Upper lobe of left lung (tissue), 6 donors: ENCODE data around the gene DMRTA2. TPM values are rescaled to one million over a fixed set of nuclear protein-coding genes. Genes with fewer than 3 reads are reported as not detected.

Source experiments
- ATAC-seq, 2 donors: fragments of 200-7000 bp; cut with Tn5 transposase; one replicate each; pipeline ENCODE4 v1.9.1; 2022; ENCODE audit warnings: mild to moderate bottlenecking in 2 of 2, moderate library complexity in 2 of 2; ENCODE audit not compliant: low FRiP score in 2 of 2
- DNase-seq, 2 donors: peaks; one replicate each; pipeline ENCODE4 v3.0.0-alpha.2; 2019 to 2020
- H3K27ac ChIP-seq, 4 donors: fragments of 200-600 bp; sonication (generic); one replicate each; pipeline ENCODE4 v1.5.1; 2016 to 2019
- H3K27me3 ChIP-seq, 4 donors: fragments of 200-600 bp; sonication (generic); one replicate each; pipeline ENCODE4 v1.5.1; 2017 to 2019
- H3K36me3 ChIP-seq, 4 donors: fragments of 200-600 bp; sonication (generic); one replicate each; pipeline ENCODE4 v1.5.1; 2016 to 2019
- H3K4me1 ChIP-seq, 4 donors: fragments of 200-600 bp; sonication (generic); one replicate each; pipeline ENCODE4 v1.5.1; 2018 to 2019
- H3K4me3 ChIP-seq, 4 donors: fragments of 200-600 bp; sonication (generic); one replicate each; pipeline ENCODE4 v1.5.1; 2017 to 2019; ENCODE audit warnings: mild to moderate bottlenecking in 2 of 4, moderate library complexity in 1 of 4
- H3K9me3 ChIP-seq, 4 donors: fragments of 200-600 bp; sonication (generic); one replicate each; pipeline ENCODE4 v1.5.1; 2018 to 2019
- CTCF ChIP-seq, 6 experiments: fragments of 450-650 bp in 4 of 6; fragments of 200-600 bp in 2 of 6; sonication (generic) in 2 of 6; IDR thresholded peaks; one replicate each; pipeline ENCODE4 v1.5.1; 2016 to 2019; ENCODE audit warnings: antibody characterized with exemption in 6 of 6
- EP300 ChIP-seq, 4 donors: sonication (generic); formaldehyde crosslinking; IDR thresholded peaks; one replicate each; pipeline ENCODE4 v1.5.1; 2017; ENCODE audit warnings: antibody characterized with exemption in 4 of 4, control low read depth in 2 of 4
- POLR2A ChIP-seq, 4 donors: fragments of 450-650 bp; IDR thresholded peaks; one replicate each; pipeline ENCODE4 v1.5.1; 2016 to 2017; ENCODE audit warnings: antibody characterized with exemption in 4 of 4, mild to moderate bottlenecking in 2 of 4
- POLR2AphosphoS5 ChIP-seq, 2 donors: sonication (generic); formaldehyde crosslinking; IDR thresholded peaks; one replicate each; pipeline ENCODE4 v1.5.1; 2017; ENCODE audit warnings: antibody characterized with exemption in 2 of 2
- WGBS, 2 donors: methylation state at CpG; one replicate each; pipeline ENCODE4 v1.1.5; 2017 to 2018; 5-methylcytosine and 5-hydroxymethylcytosine counted together
- total RNA-seq, 6 donors: library from RNA; depleted of rRNA in 4 of 6; stranded (reverse); fragments of >200 nt in 4 of 6; gene quantifications; one replicate each; pipeline versions ENCODE4 v1.1.0 to v1.2.1, GENCODE V29; 2016 to 2021
- donor health status: DM: no; HTN: no; CAD: no; lungs with moderate emphysema.
- donor health status: DM: no; HTN: yes; CAD: no; lungs with severe emphysema.

The DMRTA2 gene
- total RNA-seq, 6 donors from 2014 or later = 0.13 to 0.39 TPM; not detected in 4

DNA sequence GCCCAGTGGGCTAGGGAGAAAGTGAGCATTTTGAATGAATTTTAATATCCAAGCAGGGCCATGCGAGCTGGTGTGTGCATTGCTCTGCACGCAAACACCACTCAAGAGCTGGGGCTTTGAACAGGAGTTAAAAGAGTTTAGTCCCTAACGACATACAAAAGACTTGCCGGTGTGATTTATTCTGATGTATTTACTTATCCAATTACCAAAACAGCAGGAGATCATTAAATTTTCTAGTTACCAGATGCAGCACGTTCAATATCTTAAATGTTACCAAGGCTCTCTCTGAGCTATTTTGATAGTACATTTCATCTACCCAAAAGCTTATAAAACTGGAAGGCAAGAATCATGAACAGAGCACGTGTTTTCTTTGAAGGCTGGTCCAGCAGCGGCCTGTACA, 30.0 kb upstream of the DMRTA2 start:
- no peaks in the 10 kb centered on the region for H3K27me3 ChIP-seq
- no peak overlapping the region for H3K4me3 ChIP-seq
- H3K27ac ChIP-seq = no peak overlapping the region
- TF ChIP-seq POLR2A (IDR thresholded peaks at IDR 0.05) (no peak), EP300 (IDR thresholded peaks at IDR 0.05) (no peak), POLR2AphosphoS5 (IDR thresholded peaks at IDR 0.05) (no peak), CTCF (IDR thresholded peaks at IDR 0.05) (no peak)
- H3K9me3 ChIP-seq = no peaks in the 10 kb centered on the region
- no peaks in the 10 kb centered on the region for H3K4me1 ChIP-seq
- no peaks in the 10 kb centered on the region for H3K36me3 ChIP-seq
- ATAC-seq (no peak), DNase-seq (no peak)
- 94 to 95% methylated on average over 7 of the region's 7 CpGs for WGBS, 2 donors

GRCh38 chr1:50452700-50453099, 29.5 kb upstream of the DMRTA2 start:
- no peak overlapping the region for H3K27ac ChIP-seq
- no peaks in the 10 kb centered on the region for H3K9me3 ChIP-seq
- ATAC-seq (no peak), DNase-seq (no peak)
- 88 to 96% methylated on average over 1 of the region's 1 CpG for WGBS, 2 donors
- H3K4me3 ChIP-seq = no peak overlapping the region
- H3K4me1 ChIP-seq = no peaks in the 10 kb centered on the region
- no peaks in the 10 kb centered on the region for H3K36me3 ChIP-seq
- TF ChIP-seq POLR2AphosphoS5 (IDR thresholded peaks at IDR 0.05) (no peak), POLR2A (IDR thresholded peaks at IDR 0.05) (no peak)
- H3K27me3 ChIP-seq = no peaks in the 10 kb centered on the region

DNA sequence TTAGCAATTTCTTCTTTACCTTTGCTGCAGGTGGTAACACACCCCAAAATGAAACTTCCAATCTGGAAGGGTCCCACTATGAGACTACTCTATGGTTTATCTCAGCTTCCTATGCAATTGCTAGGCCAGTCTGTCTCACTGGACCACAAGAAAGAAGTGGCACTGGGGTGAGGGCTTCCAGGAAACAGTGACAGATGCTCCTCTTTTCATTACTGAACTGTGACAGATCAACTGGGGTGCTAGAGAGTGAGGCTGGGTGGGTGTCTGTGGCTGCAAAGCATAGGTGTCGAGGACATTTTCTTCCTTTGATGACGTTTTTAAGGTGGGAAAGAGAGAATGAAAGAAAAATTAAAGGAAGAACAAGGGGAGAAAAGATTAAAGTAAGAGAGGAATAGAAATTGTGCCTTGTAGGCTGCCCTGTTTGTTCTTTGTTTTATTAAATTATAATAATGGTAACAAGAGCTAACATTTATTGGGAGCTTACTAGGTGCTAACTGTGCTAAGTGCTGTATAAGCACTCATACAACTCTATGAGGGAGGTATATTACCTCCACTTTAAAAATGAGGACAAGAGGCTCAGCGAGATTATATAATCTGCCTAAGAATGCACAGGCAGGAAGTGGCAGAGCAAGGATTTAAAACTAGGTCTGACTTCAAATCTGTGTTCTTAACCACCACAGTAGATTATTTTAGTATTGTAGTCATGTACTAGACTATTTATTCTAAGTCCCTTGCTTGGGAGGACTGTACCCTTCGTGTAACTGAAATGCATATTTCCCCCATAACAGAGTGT, 27.8 kb upstream of the DMRTA2 start:
- Histone ChIP-seq H3K36me3 (no peaks in the 10 kb centered on the region), H3K4me1 (no peaks in the 10 kb centered on the region), H3K27me3 (no peaks in the 10 kb centered on the region), H3K4me3 (no peak overlapping the region), H3K9me3 (no peaks in the 10 kb centered on the region), H3K27ac (no peak overlapping the region)
- WGBS, 2 donors = 78 to 79% methylated on average over 4 of the region's 4 CpGs
- ATAC-seq (no peak), DNase-seq (no peak)
- no peak for TF ChIP-seq EP300 (IDR thresholded peaks at IDR 0.05)
- TF ChIP-seq POLR2AphosphoS5 (IDR thresholded peaks at IDR 0.05) = no peak
- no peak for TF ChIP-seq CTCF (IDR thresholded peaks at IDR 0.05)
- TF ChIP-seq POLR2A (IDR thresholded peaks at IDR 0.05) = no peak

DNA sequence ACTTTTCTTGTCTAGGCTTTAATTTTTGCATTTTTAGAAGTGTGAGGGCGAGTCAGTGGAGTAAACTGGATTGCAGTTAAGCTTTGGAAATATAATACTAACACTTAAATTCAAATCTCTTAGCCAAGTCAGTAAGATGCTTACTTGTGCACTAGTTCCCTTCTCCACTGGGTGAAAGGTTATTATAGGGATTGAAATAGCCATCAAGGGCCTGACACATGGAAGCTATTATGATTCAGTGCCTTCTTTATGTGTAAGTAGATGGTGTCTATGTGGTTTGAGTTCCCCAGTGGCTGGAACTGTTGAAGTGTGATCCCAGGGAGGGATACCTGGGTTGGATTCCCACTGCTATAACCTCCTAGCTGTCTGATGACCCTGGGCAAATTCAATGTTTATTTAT, 24.7 kb upstream of the DMRTA2 start:
- Histone ChIP-seq H3K4me3 (no peak overlapping the region), H3K27ac (no peak overlapping the region), H3K4me1 (no peaks in the 10 kb centered on the region), H3K9me3 (no peaks in the 10 kb centered on the region), H3K27me3 (no peaks in the 10 kb centered on the region), H3K36me3 (no peaks in the 10 kb centered on the region)
- TF ChIP-seq CTCF (IDR thresholded peaks at IDR 0.05) (no peak), POLR2A (IDR thresholded peaks at IDR 0.05) (no peak), EP300 (IDR thresholded peaks at IDR 0.05) (no peak), POLR2AphosphoS5 (IDR thresholded peaks at IDR 0.05) (no peak)
- DNase-seq (no peak), ATAC-seq (no peak)
- 94 to 100% methylated on average over 1 of the region's 1 CpG for WGBS, 2 donors

DNA sequence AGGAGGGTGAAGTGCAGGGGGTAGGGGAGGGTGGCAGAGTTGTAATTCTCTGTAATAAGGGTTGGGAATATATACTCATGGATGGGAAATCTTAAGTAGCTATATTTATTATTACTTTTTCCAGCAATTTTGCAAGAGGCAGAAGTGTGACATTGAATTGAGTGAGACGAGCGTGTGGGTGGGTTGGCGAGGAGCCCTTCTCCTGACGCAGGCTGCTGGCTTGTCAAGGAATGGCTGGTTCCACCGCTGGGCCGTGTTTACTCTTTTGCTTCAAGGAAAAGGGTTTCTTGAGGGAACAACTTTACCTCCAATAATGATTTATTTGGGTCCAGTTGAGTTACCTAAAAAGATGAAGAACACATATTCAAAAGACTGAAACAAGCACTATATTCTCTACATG, 17.9 kb upstream of the DMRTA2 start:
- no peak for ATAC-seq

More for the DNA sequence above, 17.9 kb upstream of the DMRTA2 start:
- TF ChIP-seq CTCF (IDR thresholded peaks at IDR 0.05) (no peak), POLR2AphosphoS5 (IDR thresholded peaks at IDR 0.05) (no peak), POLR2A (IDR thresholded peaks at IDR 0.05) (no peak), EP300 (IDR thresholded peaks at IDR 0.05) (no peak)
- peaks cover 0 to 32% (median 17%) of the 10 kb centered on the region in 4 donors for H3K36me3 ChIP-seq
- H3K27ac ChIP-seq = no peak overlapping the region
- 90 to 95% methylated on average over 6 of the region's 6 CpGs for WGBS, 2 donors
- DNase-seq = no peak
- H3K4me1 ChIP-seq = no peaks in the 10 kb centered on the region
- no peaks in the 10 kb centered on the region for H3K9me3 ChIP-seq
- no peaks in the 10 kb centered on the region for H3K27me3 ChIP-seq
- H3K4me3 ChIP-seq = no peak overlapping the region
